ENCODE results near the gene P2RX6. TPM values are rescaled to one million over a fixed set of nuclear protein-coding genes. Genes with fewer than 3 reads are reported as not detected.

The P2RX6 gene
- polyA plus RNA-seq, 3 donors from 2014 or later, result not detected

DNA sequence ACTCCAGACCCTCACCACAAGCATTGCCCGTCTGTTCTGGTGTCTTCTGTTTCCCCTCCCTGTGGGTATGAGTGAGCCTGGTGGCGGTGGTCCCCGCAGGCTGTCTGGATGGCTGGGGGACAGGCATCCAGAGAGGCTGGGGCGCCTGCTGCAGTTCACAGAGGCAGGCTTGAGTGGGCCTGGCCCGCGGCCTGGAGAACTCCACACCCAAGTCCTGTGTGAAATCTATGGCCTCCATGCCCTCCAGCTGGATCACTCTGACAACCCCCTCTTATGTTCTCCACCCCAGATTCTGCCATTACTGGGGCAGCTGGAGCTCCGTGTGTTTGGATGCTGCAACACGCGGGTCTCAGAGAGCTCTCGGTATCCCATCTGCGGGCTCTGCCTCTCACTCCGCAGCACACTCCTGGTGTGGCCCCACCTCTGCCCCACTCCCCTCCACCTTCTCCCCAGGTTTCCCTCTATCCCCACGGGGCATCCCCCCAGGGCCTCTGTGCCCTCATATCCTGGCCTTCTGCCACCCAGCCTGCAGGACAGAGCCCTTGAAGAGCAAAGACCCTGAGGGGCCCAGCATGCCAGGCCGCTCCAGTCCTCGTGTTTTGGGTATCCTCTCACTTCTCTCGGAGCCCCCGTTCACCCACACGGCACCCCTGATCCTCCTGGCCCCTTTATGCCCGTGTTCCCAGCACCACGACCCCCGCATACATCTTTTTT is 62.1 kb downstream of the P2RX6 start:
- Mint-ChIP-seq H3K4me1 (no peaks in the 10 kb centered on the region), H3K4me3 (no peak overlapping the region), H3K27me3 (ENCODE audit: low read depth in 3 of 3) (peaks cover 0 to 6% (median 5%) of the 10 kb centered on the region in 3 donors), H3K36me3 (no peaks in the 10 kb centered on the region), H3K9me3 (no peaks in the 10 kb centered on the region), H3K27ac (no peak overlapping the region)
- no peak for DNase-seq

Other genes starting within 250 kb of the P2RX6 start
- gene SERPIND1, start 241.1 kb upstream of the P2RX6 start, polyA plus RNA-seq, result under 1 TPM in 1 of 3 donors, not detected in 2; 0.43 TPM
- gene PI4KA, start 156.4 kb upstream of the P2RX6 start, polyA plus RNA-seq, result 10 to 100 TPM; 31.5 to 80.0 (median 33.7) TPM
- 10 to 100 TPM; 25.3 to 35.8 (median 35.7) TPM for gene SNAP29, start 156.2 kb upstream of the P2RX6 start, polyA plus RNA-seq
- 10 to 100 TPM; 26.7 to 50.7 (median 43.1) TPM for gene CRKL, start 97.8 kb upstream of the P2RX6 start, polyA plus RNA-seq
- gene AIFM3, start 47.9 kb upstream of the P2RX6 start, polyA plus RNA-seq, result 1 to 10 TPM in 1 of 3 donors, under 1 TPM in 1, not detected in 1; 0.30 to 1.4 TPM
- gene LZTR1, start 32.9 kb upstream of the P2RX6 start, polyA plus RNA-seq, result 10 to 100 TPM in 2 of 3 donors, 1 to 10 TPM in 1; 8.1 to 18.4 (median 11.1) TPM
- gene THAP7, start 13.0 kb upstream of the P2RX6 start, polyA plus RNA-seq, result 10 to 100 TPM; 28.9 to 41.4 (median 32.9) TPM
- not detected for gene SLC7A4, start 17.4 kb downstream of the P2RX6 start, polyA plus RNA-seq
- not detected for gene LRRC74B, start 30.8 kb downstream of the P2RX6 start, polyA plus RNA-seq